HepG2 (cell line): Measurements from ENCODE around the gene C14orf93. TPM values are rescaled to one million over a fixed set of nuclear protein-coding genes. Genes with fewer than 3 reads are reported as not detected.

Source experiments
- AGO2 ChIP-seq: fragments of 200-400 bp; formaldehyde crosslinking; optimal IDR thresholded peaks from 2 replicates; pipeline ENCODE3; 2017; ENCODE audit warnings: mild to moderate bottlenecking, low read depth, low read length, moderate library complexity
- HDAC6 ChIP-seq: fragments of 200-600 bp; sonication (generic); IDR thresholded peaks from 2 replicates; pipeline ENCODE4 v1.7.0; 2017; ENCODE audit warnings: mild to moderate bottlenecking, antibody characterized with exemption, low read length, low read depth
- ISL2 ChIP-seq: sonication (generic); formaldehyde crosslinking; IDR thresholded peaks from 2 replicates; pipeline ENCODE4 v1.5.0; 2020; ENCODE audit warnings: missing genetic modification reagents
- MAFF ChIP-seq: IDR thresholded peaks from 2 replicates; pipeline ENCODE4 v1.6.1; 2011; ENCODE audit warnings: low read depth, low read length, improper control_type of control experiment
- RBM39 ChIP-seq: fragments of 200-400 bp; formaldehyde crosslinking; IDR thresholded peaks from one replicate; pipeline ENCODE4 v1.6.1; 2018; ENCODE audit warnings: antibody characterized with exemption, mild to moderate bottlenecking, low read depth, low read length; ENCODE audit not compliant: poor library complexity, severe bottlenecking
- ZNF572 ChIP-seq: sonication (generic); formaldehyde crosslinking; IDR thresholded peaks from 2 replicates; pipeline ENCODE4 v1.5.1; 2020; ENCODE audit warnings: mild to moderate bottlenecking, missing genetic modification reagents
- ZNF713 ChIP-seq: sonication (generic); formaldehyde crosslinking; IDR thresholded peaks from 2 replicates; pipeline ENCODE4 v1.4.0; 2020; ENCODE audit warnings: mild to moderate bottlenecking, missing genetic modification reagents
- ZNF781 ChIP-seq: sonication (generic); formaldehyde crosslinking; IDR thresholded peaks from 2 replicates; pipeline ENCODE4 v1.5.1; 2020; ENCODE audit warnings: borderline replicate concordance, mild to moderate bottlenecking, missing genetic modification reagents; ENCODE audit errors: not compliant biosample characterization
- polyA plus RNA-seq, 8 experiments: library from polyadenylated mRNA; depleted of rRNA in 3 of 8; stranded (reverse) in 7 of 8; unstranded in 1 of 8; fragments of >200 nt; fragmentation: Illumina TruSeq in 4 of 8; extraction: Trizol in 4 of 8; gene quantifications; 2 replicates each; pipeline versions ENCODE4 v1.2.1 to v1.2.3, GENCODE V29; 2011 to 2016; ENCODE audit warnings: low read depth in 4 of 8, missing spikeins in 1 of 8, mixed read lengths in 1 of 8; ENCODE audit not compliant: insufficient read depth in 1 of 8
- total RNA-seq, 5 experiments: library from RNA; depleted of rRNA; stranded (reverse); fragments of >200 nt; fragmentation: Illumina TruSeq; extraction: Trizol; gene quantifications; 2 replicates each; pipeline ENCODE4 v1.2.3, GENCODE V29; 2016; ENCODE audit warnings: low read depth in 1 of 5
- TF ChIP-seq, protein P1 (sequence below): sonication (generic); formaldehyde crosslinking; IDR thresholded peaks from 2 replicates; pipeline ENCODE4 v1.9.0; 2021; ENCODE audit warnings: mild to moderate bottlenecking, missing genetic modification reagents
- TF ChIP-seq, protein P2 (sequence below): sonication (generic); formaldehyde crosslinking; IDR thresholded peaks from 2 replicates; pipeline ENCODE4 v1.4.0; 2020; ENCODE audit warnings: missing genetic modification reagents, borderline replicate concordance
- TF ChIP-seq, protein P3 (sequence below): IDR thresholded peaks from 2 replicates; pipeline ENCODE4 v1.6.1; 2016; ENCODE audit warnings: missing compliant biosample characterization, missing genetic modification reagents, borderline replicate concordance
- TF ChIP-seq, protein P4 (sequence below): sonication (generic); formaldehyde crosslinking; IDR thresholded peaks from 2 replicates; pipeline ENCODE4 v1.8.0; 2022; ENCODE audit warnings: mild to moderate bottlenecking, missing genetic modification reagents
- TF ChIP-seq, protein P5 (sequence below): sonication (generic); formaldehyde crosslinking; IDR thresholded peaks from 2 replicates; pipeline ENCODE4 v1.8.0; 2023; ENCODE audit warnings: mild to moderate bottlenecking, missing genetic modification reagents

The C14orf93 gene
- total and polyA plus RNA-seq, 2 of the 13 experiments (the other 11 are each of a cell fraction or from before 2014, with no cell fraction given), result 11.4 to 22.5 TPM

DNA sequence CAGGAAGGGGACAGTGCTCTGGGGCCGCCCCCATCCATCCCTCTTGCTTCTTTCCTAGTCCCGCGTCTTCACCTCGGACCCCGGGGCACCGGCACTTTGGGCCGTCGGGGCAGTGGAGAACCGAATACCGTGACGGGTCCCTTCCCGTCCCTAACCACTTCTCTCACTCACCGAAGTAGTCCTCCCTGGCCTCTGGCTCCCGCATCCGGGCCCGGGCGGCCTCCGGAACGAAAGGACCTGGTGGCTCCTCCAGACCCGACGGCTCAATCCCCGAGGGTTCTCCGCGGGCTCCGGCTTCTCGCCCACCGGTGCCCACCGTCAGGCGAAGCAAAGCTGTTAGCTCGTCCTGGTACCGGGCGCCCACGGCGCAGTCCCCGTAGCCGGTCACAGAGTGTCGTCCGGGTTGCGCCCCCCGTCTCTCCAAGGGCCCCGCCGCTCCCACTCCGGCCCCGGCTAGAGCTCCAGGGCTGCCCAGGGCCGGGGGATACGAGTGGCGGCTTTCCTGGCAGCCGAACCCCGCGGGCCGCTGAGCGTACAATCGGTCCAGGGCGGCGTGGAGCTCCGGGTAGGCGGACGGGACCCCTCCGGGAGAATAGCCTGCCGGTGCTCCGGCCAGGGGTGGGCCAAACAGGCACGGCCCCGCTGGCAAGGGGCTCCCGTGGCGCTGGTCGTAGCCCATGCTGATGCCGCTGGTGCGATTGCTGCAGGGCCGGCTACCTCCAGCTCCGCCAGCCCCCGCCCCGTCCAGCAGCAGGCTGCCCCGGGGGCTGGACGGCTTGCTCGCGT lies 28.7 kb downstream of the C14orf93 start (continued):
- TF ChIP-seq, protein P1, sequence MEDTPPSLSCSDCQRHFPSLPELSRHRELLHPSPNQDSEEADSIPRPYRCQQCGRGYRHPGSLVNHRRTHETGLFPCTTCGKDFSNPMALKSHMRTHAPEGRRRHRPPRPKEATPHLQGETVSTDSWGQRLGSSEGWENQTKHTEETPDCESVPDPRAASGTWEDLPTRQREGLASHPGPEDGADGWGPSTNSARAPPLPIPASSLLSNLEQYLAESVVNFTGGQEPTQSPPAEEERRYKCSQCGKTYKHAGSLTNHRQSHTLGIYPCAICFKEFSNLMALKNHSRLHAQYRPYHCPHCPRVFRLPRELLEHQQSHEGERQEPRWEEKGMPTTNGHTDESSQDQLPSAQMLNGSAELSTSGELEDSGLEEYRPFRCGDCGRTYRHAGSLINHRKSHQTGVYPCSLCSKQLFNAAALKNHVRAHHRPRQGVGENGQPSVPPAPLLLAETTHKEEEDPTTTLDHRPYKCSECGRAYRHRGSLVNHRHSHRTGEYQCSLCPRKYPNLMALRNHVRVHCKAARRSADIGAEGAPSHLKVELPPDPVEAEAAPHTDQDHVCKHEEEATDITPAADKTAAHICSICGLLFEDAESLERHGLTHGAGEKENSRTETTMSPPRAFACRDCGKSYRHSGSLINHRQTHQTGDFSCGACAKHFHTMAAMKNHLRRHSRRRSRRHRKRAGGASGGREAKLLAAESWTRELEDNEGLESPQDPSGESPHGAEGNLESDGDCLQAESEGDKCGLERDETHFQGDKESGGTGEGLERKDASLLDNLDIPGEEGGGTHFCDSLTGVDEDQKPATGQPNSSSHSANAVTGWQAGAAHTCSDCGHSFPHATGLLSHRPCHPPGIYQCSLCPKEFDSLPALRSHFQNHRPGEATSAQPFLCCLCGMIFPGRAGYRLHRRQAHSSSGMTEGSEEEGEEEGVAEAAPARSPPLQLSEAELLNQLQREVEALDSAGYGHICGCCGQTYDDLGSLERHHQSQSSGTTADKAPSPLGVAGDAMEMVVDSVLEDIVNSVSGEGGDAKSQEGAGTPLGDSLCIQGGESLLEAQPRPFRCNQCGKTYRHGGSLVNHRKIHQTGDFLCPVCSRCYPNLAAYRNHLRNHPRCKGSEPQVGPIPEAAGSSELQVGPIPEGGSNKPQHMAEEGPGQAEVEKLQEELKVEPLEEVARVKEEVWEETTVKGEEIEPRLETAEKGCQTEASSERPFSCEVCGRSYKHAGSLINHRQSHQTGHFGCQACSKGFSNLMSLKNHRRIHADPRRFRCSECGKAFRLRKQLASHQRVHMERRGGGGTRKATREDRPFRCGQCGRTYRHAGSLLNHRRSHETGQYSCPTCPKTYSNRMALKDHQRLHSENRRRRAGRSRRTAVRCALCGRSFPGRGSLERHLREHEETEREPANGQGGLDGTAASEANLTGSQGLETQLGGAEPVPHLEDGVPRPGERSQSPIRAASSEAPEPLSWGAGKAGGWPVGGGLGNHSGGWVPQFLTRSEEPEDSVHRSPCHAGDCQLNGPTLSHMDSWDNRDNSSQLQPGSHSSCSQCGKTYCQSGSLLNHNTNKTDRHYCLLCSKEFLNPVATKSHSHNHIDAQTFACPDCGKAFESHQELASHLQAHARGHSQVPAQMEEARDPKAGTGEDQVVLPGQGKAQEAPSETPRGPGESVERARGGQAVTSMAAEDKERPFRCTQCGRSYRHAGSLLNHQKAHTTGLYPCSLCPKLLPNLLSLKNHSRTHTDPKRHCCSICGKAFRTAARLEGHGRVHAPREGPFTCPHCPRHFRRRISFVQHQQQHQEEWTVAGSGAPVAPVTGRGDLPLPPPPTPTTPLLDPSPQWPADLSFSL (CRISPR knock-in tag), result no peak
- TF ChIP-seq RBM39 (peak; percentile 92), ISL2 (no peak), HDAC6 (no peak), AGO2 (peak; percentile 98), ZNF572 (CRISPR knock-in tag) (no peak), MAFF (no peak), ZNF781 (CRISPR knock-in tag) (no peak), ZNF713 (peak; percentile 61)
- TF ChIP-seq, protein P2, sequence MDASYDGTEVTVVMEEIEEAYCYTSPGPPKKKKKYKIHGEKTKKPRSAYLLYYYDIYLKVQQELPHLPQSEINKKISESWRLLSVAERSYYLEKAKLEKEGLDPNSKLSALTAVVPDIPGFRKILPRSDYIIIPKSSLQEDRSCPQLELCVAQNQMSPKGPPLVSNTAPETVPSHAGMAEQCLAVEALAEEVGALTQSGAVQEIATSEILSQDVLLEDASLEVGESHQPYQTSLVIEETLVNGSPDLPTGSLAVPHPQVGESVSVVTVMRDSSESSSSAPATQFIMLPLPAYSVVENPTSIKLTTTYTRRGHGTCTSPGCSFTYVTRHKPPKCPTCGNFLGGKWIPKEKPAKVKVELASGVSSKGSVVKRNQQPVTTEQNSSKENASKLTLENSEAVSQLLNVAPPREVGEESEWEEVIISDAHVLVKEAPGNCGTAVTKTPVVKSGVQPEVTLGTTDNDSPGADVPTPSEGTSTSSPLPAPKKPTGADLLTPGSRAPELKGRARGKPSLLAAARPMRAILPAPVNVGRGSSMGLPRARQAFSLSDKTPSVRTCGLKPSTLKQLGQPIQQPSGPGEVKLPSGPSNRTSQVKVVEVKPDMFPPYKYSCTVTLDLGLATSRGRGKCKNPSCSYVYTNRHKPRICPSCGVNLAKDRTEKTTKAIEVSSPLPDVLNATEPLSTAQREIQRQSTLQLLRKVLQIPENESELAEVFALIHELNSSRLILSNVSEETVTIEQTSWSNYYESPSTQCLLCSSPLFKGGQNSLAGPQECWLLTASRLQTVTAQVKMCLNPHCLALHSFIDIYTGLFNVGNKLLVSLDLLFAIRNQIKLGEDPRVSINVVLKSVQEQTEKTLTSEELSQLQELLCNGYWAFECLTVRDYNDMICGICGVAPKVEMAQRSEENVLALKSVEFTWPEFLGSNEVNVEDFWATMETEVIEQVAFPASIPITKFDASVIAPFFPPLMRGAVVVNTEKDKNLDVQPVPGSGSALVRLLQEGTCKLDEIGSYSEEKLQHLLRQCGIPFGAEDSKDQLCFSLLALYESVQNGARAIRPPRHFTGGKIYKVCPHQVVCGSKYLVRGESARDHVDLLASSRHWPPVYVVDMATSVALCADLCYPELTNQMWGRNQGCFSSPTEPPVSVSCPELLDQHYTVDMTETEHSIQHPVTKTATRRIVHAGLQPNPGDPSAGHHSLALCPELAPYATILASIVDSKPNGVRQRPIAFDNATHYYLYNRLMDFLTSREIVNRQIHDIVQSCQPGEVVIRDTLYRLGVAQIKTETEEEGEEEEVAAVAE (CRISPR knock-in tag), result no peak; the same call in none of the 2 replicates
- TF ChIP-seq, protein P3, sequence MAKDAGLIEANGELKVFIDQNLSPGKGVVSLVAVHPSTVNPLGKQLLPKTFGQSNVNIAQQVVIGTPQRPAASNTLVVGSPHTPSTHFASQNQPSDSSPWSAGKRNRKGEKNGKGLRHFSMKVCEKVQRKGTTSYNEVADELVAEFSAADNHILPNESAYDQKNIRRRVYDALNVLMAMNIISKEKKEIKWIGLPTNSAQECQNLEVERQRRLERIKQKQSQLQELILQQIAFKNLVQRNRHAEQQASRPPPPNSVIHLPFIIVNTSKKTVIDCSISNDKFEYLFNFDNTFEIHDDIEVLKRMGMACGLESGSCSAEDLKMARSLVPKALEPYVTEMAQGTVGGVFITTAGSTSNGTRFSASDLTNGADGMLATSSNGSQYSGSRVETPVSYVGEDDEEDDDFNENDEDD (CRISPR knock-in tag), result no peak; the same call in 1 of the 2 replicates
- TF ChIP-seq, protein P4, sequence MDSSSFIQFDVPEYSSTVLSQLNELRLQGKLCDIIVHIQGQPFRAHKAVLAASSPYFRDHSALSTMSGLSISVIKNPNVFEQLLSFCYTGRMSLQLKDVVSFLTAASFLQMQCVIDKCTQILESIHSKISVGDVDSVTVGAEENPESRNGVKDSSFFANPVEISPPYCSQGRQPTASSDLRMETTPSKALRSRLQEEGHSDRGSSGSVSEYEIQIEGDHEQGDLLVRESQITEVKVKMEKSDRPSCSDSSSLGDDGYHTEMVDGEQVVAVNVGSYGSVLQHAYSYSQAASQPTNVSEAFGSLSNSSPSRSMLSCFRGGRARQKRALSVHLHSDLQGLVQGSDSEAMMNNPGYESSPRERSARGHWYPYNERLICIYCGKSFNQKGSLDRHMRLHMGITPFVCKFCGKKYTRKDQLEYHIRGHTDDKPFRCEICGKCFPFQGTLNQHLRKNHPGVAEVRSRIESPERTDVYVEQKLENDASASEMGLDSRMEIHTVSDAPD (CRISPR knock-in tag), result no peak
- TF ChIP-seq, protein P5, sequence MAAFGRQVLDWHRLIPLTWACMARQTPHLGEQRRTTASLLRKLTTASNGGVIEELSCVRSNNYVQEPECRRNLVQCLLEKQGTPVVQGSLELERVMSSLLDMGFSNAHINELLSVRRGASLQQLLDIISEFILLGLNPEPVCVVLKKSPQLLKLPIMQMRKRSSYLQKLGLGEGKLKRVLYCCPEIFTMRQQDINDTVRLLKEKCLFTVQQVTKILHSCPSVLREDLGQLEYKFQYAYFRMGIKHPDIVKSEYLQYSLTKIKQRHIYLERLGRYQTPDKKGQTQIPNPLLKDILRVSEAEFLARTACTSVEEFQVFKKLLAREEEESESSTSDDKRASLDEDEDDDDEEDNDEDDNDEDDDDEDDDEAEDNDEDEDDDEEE (CRISPR knock-in tag), result no peak
